Bronchial epithelial cell (primary cell): ENCODE data around the gene IGSF9B. TPM values are rescaled to one million over a fixed set of nuclear protein-coding genes. Genes with fewer than 3 reads are reported as not detected.

Experiments used
- DNase-seq: peaks from one replicate; pipeline ENCODE4 v3.0.0-alpha.2; 2010; ENCODE audit warnings: low read depth
- FAIRE-seq: peaks from 2 replicates; lab custom pipeline; 2011; peaks lifted over from hg19 to GRCh38; lab: Jason Lieb, UNC
- H3K27me3 ChIP-seq: 2 replicates; pipeline ENCODE4 v1.5.1; 2011; ENCODE audit warnings: low read length; ENCODE audit not compliant: control insufficient read depth, insufficient read depth
- H3K36me3 ChIP-seq: 2 replicates; pipeline ENCODE4 v1.5.1; 2011; ENCODE audit warnings: low read length; ENCODE audit not compliant: control insufficient read depth, insufficient read depth
- H3K4me3 ChIP-seq: 2 replicates; pipeline ENCODE4 v1.5.1; 2011; ENCODE audit warnings: mild to moderate bottlenecking, low read depth, low read length, control low read depth
- CTCF ChIP-seq: IDR thresholded peaks from 2 replicates; pipeline ENCODE4 v1.5.1; 2011; ENCODE audit warnings: mild to moderate bottlenecking, moderate library complexity, low read length, control low read depth, inconsistent platforms; ENCODE audit not compliant: insufficient read depth, severe bottlenecking
- total RNA-seq: library from RNA; depleted of rRNA; stranded (reverse); fragments of >200 nt; gene quantifications from 2 replicates; pipeline ENCODE4 v1.2.1, GENCODE V29; 2014

Gene IGSF9B
- total RNA-seq, 1 donor from 2014 or later, result under 0.01 TPM

GRCh38 chr11:133987171-133987570 lies 30.4 kb upstream of the IGSF9B start:
- DNase-seq (no peak), FAIRE-seq (no peak)
- Histone ChIP-seq H3K4me3 (no peak overlapping the region), H3K36me3 (no peaks in the 10 kb centered on the region), H3K27me3 (no peaks in the 10 kb centered on the region)
- TF ChIP-seq CTCF, result no peak

GRCh38 chr11:133985981-133986944 lies 29.5 kb upstream of the IGSF9B start:
- Histone ChIP-seq H3K4me3 (no peak overlapping the region), H3K27me3 (no peaks in the 10 kb centered on the region), H3K36me3 (no peaks in the 10 kb centered on the region)
- no peak for FAIRE-seq
- DNase-seq, result no peak
- no peak for TF ChIP-seq CTCF

GRCh38 chr11:133984828-133985227 lies 28.1 kb upstream of the IGSF9B start:
- no peak for FAIRE-seq
- no peaks in the 10 kb centered on the region for H3K27me3 ChIP-seq
- H3K4me3 ChIP-seq, result no peak overlapping the region
- no peak for TF ChIP-seq CTCF
- DNase-seq, result no peak
- no peaks in the 10 kb centered on the region for H3K36me3 ChIP-seq

GRCh38 chr11:133983660-133984316 lies 27.0 kb upstream of the IGSF9B start:
- H3K36me3 ChIP-seq, result no peaks in the 10 kb centered on the region
- FAIRE-seq (no peak), DNase-seq (no peak)
- no peak for TF ChIP-seq CTCF
- H3K27me3 ChIP-seq, result no peaks in the 10 kb centered on the region
- no peak overlapping the region for H3K4me3 ChIP-seq

- H3K4me3 ChIP-seq, result no peak overlapping the region
- no peak for FAIRE-seq
- no peak for TF ChIP-seq CTCF
- no peak for DNase-seq
- no peaks in the 10 kb centered on the region for H3K36me3 ChIP-seq
- no peaks in the 10 kb centered on the region for H3K27me3 ChIP-seq
Observed at GRCh38 chr11:133982876-133983275, 26.1 kb upstream of the IGSF9B start.
